Lower lobe of right lung (tissue), 2 donors: ENCODE results near the gene ARGLU1. TPM values are rescaled to one million over a fixed set of nuclear protein-coding genes. Genes with fewer than 3 reads are reported as not detected.

Source experiments
- ATAC-seq, 2 donors: fragments of 200-7000 bp; cut with Tn5 transposase; one replicate each; pipeline ENCODE4 v1.9.1; 2020 to 2022; ENCODE audit warnings: mild to moderate bottlenecking in 2 of 2, moderate library complexity in 2 of 2
- DNase-seq: peaks from one replicate; pipeline ENCODE4 v3.0.0-alpha.2; 2020
- H3K27ac ChIP-seq: fragments of 200-600 bp; one replicate; pipeline ENCODE4 v1.8.0; 2022
- H3K27me3 ChIP-seq: fragments of 200-600 bp; one replicate; pipeline ENCODE4 v1.8.0; 2022; ENCODE audit warnings: low read depth
- H3K36me3 ChIP-seq: fragments of 200-600 bp; one replicate; pipeline ENCODE4 v1.8.0; 2022; ENCODE audit warnings: mild to moderate bottlenecking
- H3K4me1 ChIP-seq: fragments of 200-600 bp; one replicate; pipeline ENCODE4 v1.8.0; 2022
- H3K4me3 ChIP-seq: fragments of 200-600 bp; one replicate; pipeline ENCODE4 v1.8.0; 2022; ENCODE audit warnings: mild to moderate bottlenecking
- H3K9me3 ChIP-seq: fragments of 200-600 bp; one replicate; pipeline ENCODE4 v1.8.0; 2022
- intact Hi-C: fragments of 100-400 bp; cut with DNase I; formaldehyde crosslinking; loops from one replicate; pipeline ENCODE4 v1.11.0; 2022
- total RNA-seq: library from RNA; stranded (reverse); fragmentation: NEBNext Ultra II Directional; extraction: Animal tissue kit (Norgen Biotek cat#: 25700); gene quantifications from one replicate; pipeline ENCODE4 v1.2.1, GENCODE V29; 2021
- TF ChIP-seq, protein P1 (sequence below): fragments of 200-600 bp; IDR thresholded peaks from one replicate; pipeline ENCODE4 v1.8.0; 2022; ENCODE audit warnings: antibody characterized with exemption, mild to moderate bottlenecking
- donor health status: DM: no; HTN: yes; CAD: no; lungs with severe emphysema.

The ARGLU1 gene
- total RNA-seq, 1 donor from 2014 or later = 108 TPM

DNA sequence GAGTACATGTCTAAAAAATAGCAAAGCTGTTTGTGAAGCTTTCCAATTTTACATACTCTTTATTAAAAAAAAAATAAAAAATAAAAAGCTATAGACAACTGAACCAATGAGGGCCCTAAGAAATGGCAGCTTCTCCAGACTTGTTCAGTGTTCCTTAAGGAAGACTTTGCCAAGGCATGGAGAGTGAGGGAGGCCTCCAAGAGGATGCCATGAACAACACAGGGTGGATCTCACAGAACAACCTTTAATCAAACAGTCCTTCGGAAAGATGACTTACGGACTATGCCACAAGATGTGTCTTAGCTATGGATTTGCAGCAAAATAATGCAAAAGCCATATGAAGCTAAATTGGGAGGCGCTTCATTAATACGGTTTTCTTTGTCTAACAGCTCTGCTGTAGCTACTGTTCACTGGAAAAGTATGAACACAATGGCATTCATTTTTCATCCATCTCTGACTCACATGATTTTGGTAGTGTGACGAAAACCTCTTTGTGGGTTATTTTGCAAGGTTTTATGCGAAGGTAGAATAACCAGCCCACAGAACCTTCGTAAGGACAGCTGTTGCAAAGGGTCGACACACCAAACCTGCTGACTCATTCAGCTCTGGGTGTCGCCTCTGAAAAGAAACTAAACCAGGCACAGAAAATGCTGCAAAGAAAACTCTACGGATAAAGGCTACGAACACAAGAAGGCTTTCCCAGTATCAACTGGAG is 60.2 kb downstream of the ARGLU1 start:
- no peak overlapping the region for H3K27ac ChIP-seq
- peaks cover 7% of the 10 kb centered on the region for H3K4me1 ChIP-seq
- no peak for ATAC-seq
- no peak for DNase-seq
- TF ChIP-seq, protein P1, sequence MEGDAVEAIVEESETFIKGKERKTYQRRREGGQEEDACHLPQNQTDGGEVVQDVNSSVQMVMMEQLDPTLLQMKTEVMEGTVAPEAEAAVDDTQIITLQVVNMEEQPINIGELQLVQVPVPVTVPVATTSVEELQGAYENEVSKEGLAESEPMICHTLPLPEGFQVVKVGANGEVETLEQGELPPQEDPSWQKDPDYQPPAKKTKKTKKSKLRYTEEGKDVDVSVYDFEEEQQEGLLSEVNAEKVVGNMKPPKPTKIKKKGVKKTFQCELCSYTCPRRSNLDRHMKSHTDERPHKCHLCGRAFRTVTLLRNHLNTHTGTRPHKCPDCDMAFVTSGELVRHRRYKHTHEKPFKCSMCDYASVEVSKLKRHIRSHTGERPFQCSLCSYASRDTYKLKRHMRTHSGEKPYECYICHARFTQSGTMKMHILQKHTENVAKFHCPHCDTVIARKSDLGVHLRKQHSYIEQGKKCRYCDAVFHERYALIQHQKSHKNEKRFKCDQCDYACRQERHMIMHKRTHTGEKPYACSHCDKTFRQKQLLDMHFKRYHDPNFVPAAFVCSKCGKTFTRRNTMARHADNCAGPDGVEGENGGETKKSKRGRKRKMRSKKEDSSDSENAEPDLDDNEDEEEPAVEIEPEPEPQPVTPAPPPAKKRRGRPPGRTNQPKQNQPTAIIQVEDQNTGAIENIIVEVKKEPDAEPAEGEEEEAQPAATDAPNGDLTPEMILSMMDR = no peak
- H3K27me3 ChIP-seq = no peaks in the 10 kb centered on the region
- no peak overlapping the region for H3K4me3 ChIP-seq
- no peaks in the 10 kb centered on the region for H3K36me3 ChIP-seq
- H3K9me3 ChIP-seq = no peaks in the 10 kb centered on the region
- intact Hi-C loops = no loop called here

DNA sequence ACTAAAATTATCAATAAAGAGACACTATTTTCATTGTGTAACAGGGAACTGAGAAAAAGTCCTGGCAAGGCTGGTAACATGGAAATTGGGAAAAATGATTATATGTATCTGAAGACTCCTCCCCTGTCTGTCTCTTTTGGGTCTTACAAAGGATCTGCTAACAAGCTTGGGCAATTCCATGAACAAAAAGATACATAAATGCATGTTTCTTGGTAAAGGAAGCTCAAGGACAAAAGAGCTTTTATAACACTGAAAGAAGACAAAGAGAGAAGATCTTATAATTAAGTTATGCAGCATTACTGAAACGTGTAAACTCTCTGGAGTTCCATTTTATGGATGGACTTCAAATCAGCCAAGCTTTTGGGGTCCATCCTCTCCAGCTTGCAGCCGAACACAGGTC is 61.7 kb downstream of the ARGLU1 start:
- Histone ChIP-seq H3K27me3 (no peaks in the 10 kb centered on the region), H3K36me3 (no peaks in the 10 kb centered on the region), H3K27ac (no peak overlapping the region), H3K4me3 (no peak overlapping the region), H3K9me3 (no peaks in the 10 kb centered on the region), H3K4me1 (peaks cover 7% of the 10 kb centered on the region)
- ATAC-seq (no peak), DNase-seq (no peak)
- TF ChIP-seq, protein P1 = no peak
- intact Hi-C loops = no loop called here

DNA sequence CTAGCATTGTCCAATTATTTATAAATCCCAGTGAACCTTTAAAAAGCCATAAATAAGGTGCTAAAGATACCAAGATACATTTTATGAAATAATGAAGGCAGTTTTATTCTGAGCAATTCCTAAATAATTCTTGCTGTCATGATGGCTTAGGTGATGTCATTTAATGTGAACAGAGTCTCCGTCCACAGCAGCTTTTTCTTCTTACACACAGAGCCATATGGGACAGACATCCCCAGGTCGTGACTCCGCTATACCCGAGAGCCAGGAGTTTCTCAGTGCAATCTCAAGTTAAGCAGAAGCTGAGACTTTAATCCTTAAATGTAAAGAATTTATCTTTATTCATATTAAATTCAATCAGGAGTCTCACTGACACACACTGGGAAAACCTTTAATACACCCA is 62.2 kb downstream of the ARGLU1 start:
- no peak for ATAC-seq
- DNase-seq = no peak

DNA sequence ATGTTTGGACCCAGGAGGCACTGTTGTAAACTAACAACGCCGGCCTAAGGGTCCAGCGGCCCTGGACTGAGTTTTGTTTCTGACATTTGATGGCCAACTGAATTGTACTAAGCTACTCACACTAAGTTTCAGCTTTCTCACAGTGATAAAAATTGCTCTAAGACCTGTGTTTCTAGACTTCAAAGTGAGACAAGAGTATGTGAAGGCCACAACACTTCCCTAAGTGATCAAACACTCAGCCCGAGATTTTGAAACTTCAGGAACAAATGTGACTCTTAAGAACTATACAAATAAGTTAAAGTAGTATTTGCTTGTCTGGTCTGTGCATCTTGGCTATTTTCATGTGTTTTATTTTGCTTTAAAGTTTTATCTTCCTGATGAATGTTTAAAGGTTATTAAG is 62.6 kb downstream of the ARGLU1 start:
- Histone ChIP-seq H3K27me3 (no peaks in the 10 kb centered on the region), H3K36me3 (no peaks in the 10 kb centered on the region), H3K4me1 (peaks cover 7% of the 10 kb centered on the region), H3K4me3 (no peak overlapping the region), H3K27ac (no peak overlapping the region), H3K9me3 (no peaks in the 10 kb centered on the region)
- DNase-seq (no peak), ATAC-seq (peak; percentile 32 to 61)
- intact Hi-C loops = no loop called here
- TF ChIP-seq, protein P1 = no peak

More for the DNA sequence above, 62.2 kb downstream of the ARGLU1 start:
- H3K27ac ChIP-seq = no peak overlapping the region
- TF ChIP-seq, protein P1 = no peak
- no peak overlapping the region for H3K4me3 ChIP-seq
- no peaks in the 10 kb centered on the region for H3K9me3 ChIP-seq
- intact Hi-C loops = no loop called here
- no peaks in the 10 kb centered on the region for H3K36me3 ChIP-seq
- peaks cover 7% of the 10 kb centered on the region for H3K4me1 ChIP-seq
- no peaks in the 10 kb centered on the region for H3K27me3 ChIP-seq

DNA sequence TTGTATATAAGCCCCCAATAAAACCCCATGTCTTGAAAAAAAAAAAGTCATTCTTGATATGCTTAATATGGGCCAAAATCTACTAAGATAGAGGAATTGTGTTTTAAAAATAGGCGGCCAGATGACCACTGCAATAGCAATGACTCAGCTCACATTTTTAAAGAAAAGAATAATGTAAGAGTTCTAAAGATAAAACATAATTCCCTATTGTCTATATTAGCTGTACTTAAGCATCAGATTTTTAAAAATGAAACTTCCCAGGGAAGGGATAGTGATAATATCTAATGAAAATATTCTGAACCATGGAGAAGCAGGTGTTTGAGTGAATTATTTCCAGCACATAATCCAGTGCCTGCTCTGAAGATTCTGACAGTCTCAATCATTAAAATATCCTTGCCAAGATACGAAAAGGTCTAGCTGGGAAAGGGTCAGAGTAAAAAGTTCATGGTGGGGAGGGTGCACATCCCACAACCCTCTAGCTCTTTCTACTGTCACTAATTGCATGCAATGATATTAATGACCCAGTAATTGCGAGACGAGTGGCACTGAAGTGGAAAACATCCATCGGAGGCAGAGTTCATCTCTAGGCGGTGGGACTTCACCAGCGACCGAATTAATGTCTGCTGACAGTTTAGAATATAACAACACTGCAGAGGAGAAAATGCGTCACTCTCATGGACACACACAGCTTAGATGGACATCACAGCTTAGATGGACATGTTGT is 64.0 kb downstream of the ARGLU1 start:
- H3K9me3 ChIP-seq = no peaks in the 10 kb centered on the region
- DNase-seq (no peak), ATAC-seq (no peak)
- TF ChIP-seq, protein P1 = no peak
- H3K27me3 ChIP-seq = no peaks in the 10 kb centered on the region
- no peak overlapping the region for H3K27ac ChIP-seq
- intact Hi-C loops = no loop called here
- no peaks in the 10 kb centered on the region for H3K36me3 ChIP-seq
- peaks cover 13% of the 10 kb centered on the region for H3K4me1 ChIP-seq
- H3K4me3 ChIP-seq = no peak overlapping the region
